ENCODE measurements around the gene ADAT3. TPM values are rescaled to one million over a fixed set of nuclear protein-coding genes. Genes with fewer than 3 reads are reported as not detected.

ADAT3 gene
- total RNA-seq, 1 donor from 2014 or later = 6.1 TPM

DNA sequence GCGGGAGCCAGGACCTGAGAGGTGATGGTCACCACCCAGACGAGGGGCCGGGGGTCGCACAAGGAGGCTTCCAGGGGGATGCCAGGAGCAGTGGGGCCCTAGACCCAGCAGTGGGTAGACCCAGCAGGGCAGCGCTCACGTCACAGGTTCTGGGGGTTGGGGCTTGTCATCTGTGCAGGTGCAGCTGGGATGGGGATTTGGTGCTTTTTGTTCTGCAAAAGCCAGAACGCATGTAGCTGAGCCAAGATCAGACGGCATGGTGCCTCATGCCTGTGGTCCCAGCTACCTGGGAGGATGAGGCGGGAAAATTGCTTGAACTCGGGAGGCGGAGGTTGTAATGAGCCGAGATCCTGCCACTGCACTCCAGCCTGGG is 50.9 kb downstream of the ADAT3 start:
- DNase-seq (ENCODE audit: low spot score) = no peak

DNA sequence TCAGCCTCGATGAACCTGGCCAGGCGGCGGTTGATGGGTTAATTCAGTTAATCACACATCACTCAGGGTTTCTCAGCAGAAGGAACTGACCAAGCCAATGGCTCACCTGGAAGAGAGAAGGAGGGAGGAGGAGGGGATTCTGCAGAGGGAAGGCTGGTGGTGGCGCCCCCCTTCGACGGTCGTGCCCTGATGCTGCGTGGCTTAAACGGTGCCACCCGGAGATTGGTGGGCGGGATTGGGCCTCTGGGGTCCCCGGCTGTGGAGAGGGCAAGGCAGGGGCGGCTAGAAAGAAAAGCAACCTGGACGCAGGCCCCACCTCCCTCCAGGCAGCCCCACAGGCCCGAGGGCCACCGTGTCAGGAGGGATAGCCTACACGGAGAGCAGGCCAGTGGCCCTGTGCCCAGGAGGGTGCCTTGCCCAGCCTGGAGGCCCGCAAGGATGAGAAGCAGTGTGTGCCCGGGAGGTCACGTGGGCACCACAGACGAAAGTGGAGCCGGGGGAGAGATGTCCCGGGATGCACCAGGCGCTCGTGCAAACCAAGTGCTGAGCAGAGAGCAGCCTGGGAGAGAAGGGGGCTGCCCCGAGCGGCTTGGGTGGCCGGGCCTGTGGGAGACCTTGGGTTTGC is 51.8 kb downstream of the ADAT3 start:
- DNase-seq (ENCODE audit: low spot score) = no peak

DNA sequence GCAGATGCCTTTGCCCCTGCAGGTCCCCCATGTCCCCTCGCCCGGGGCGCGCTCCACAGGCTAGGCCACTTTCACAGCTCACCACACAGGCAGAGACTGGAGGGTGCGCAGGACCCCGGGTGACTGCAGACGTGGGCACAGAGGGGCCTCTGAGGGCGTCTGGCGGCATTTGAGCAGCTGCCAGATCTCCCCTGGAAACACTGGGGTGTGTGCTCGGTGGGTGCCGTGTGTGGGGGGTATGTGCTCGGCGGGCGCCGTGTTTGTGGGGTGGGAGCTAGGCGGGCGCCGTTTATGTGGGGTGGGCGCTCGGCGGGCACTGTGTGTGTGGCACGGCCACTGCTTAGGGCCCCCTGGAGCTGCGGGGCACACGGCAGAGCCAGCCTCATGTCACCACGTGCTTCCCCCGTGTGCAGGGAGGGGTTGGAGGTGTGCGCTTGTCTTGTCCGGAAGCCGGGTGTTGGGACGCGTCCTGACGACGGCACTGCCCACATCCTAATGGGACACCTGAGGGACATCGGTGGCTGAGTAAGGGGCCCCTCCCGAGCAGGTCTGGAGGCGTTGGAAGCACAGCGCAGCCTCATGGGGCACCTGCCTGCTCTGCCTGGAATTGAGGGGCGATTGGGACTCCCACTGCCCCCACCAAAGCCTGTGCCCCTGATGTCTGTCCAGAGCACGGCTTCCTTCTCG is 52.5 kb downstream of the ADAT3 start:
- no peak for DNase-seq (ENCODE audit: low spot score)

DNA sequence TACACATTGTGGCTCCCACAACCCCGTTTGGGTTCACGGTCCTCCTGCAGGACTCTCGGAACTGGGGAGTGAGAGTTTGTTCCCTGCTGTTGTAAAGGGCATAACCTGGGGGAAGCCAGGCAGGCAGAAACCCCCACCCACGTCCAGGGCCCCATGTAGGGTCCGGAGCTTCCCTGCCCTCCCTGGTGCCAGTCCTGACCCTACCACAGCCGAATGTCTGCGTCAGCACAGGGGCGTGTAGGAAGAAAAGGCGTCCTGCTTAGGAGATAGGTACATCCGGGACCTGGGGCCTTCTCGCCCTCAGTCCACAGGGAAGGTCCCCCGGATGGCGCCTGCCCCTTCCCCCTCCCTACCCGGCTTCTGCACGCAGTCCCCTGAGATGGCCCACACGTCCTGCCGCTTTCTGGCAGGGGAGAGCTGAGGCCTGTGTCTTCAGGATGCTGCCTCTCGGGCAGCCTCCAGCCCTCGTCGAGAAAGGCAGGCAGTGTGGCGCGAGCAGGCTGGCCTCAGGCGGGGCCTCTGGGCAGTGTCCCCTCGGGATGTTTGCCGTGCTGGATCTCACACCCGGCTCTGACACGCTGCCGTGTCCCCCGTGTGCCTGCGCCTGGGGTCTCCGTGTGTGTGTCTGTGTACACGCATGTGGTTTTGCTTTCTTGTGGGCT is 54.9 kb downstream of the ADAT3 start:
- no peak for DNase-seq (ENCODE audit: low spot score)

DNA sequence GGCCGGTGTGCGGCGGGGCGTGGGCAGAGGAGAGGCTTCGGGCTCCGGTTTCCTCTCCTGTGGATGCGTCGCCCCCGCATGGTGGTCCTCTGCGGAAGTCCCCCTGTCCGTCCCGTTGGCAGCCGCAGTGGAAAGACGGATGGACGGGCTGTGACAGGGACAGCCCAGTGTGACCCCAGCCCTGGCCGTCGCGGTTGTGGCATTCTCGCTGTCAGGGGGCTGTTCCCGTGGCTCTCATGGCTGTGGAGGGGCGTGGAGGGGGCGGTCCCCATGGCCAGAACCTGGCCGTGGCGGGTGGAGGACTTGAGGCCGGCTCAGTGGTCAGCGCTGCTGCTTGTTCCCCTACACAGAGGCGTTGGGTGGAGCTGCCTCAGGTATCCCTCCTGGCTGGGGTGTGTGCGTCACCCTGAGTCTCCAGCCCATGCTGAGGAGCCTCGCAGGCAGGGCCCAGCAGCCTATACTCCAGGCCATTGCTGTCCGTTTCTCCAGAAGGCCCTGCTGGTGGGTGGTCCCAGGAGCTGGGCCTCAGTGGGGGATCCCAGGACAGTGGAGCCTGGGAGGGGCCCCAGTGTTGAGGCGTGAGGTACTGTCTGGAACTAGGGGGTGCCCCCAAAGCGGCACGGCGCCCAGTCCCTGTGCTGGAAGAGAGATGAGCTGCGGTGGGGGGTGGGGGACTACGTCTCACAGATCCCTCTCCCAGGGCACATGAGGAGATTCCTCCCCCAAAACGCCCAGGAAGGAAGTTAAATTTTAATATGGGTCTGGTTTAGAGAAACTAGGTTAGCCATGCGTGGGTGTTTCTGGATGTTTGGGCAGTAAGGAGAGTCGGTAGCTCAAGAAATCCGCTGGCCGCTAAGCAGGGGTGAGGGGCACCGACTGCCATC is 56.0 kb downstream of the ADAT3 start:
- DNase-seq (ENCODE audit: low spot score) = no peak

DNA sequence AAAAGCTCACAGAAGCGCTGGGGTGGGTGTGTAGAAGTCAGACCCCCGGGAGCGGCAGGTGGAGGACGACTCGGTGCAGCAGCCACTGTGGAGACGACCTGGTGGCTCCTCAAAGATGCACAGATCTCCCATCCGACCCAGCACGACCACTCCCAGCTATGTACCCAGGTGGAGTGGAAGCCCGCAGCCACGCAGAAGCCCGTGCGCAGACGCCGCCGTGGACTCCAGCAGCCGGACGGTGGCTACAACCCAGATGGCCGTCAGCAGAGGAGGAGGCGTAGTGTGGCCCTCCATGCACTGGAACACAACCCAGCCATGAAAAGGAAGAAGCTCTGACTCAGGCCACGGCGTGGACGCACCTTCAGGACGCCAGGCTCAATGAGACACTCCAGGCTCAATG is 57.5 kb downstream of the ADAT3 start:
- no peak for DNase-seq (ENCODE audit: low spot score)

Other genes with a start within 250 kb of the ADAT3 start
- gene ONECUT3, start 151.9 kb upstream of the ADAT3 start, total RNA-seq = not detected
- 0.80 TPM for gene ATP8B3, start 93.1 kb upstream of the ADAT3 start, total RNA-seq
- 34.0 TPM for gene REXO1, start 56.9 kb upstream of the ADAT3 start, total RNA-seq
- gene KLF16, start 41.8 kb upstream of the ADAT3 start, total RNA-seq = 19.0 TPM
- 67.2 TPM for gene ABHD17A, start 19.9 kb upstream of the ADAT3 start, total RNA-seq
- gene SCAMP4, start within 50 bp of the ADAT3 start, total RNA-seq = 48.4 TPM
- 53.4 TPM for gene CSNK1G2, start 35.8 kb downstream of the ADAT3 start, total RNA-seq
- gene BTBD2, start 110.3 kb downstream of the ADAT3 start, total RNA-seq = 61.4 TPM
- 240 TPM for gene MKNK2, start 145.8 kb downstream of the ADAT3 start, total RNA-seq
- 79.4 TPM for gene MOB3A, start 190.9 kb downstream of the ADAT3 start, total RNA-seq
- gene IZUMO4, start 191.5 kb downstream of the ADAT3 start, total RNA-seq = 2.4 TPM
- gene AP3D1, start 246.2 kb downstream of the ADAT3 start, total RNA-seq = 127 TPM

All from mesenteric fat pad (tissue), 1 donor.